Smooth muscle cell (in vitro differentiated cells): Measurements from ENCODE around the gene SINHCAF. TPM values are rescaled to one million over a fixed set of nuclear protein-coding genes. Genes with fewer than 3 reads are reported as not detected.

Experiments
- DNase-seq: peaks from one replicate; lab custom pipeline; 2025; ENCODE audit not compliant: unreplicated experiment; lab: John Stamatoyannopoulos, UW
- H2AFZ ChIP-seq: fragments of 200-600 bp; sonication (generic); 2 replicates; pipeline ENCODE4 v1.6.0; 2016; ENCODE audit warnings: antibody characterized with exemption, low read depth, mild to moderate bottlenecking
- H3F3A ChIP-seq: fragments of 200-600 bp; sonication (generic); 2 replicates; pipeline ENCODE4 v1.6.0; 2017; ENCODE audit warnings: antibody characterized with exemption, low read depth
- H3K27ac ChIP-seq: fragments of 200-600 bp; sonication (generic); 2 replicates; pipeline ENCODE4 v1.5.1; 2016; ENCODE audit warnings: low read depth, mild to moderate bottlenecking
- H3K27me3 ChIP-seq: fragments of 200-600 bp; sonication (generic); 2 replicates; pipeline ENCODE4 v1.6.1; 2016; ENCODE audit warnings: low read depth, mild to moderate bottlenecking
- H3K36me3 ChIP-seq: fragments of 200-600 bp; sonication (generic); 2 replicates; pipeline ENCODE4 v1.5.1; 2016; ENCODE audit warnings: low read depth
- H3K4me1 ChIP-seq: fragments of 200-600 bp; sonication (generic); 2 replicates; pipeline ENCODE4 v1.5.1; 2016; ENCODE audit warnings: low read depth
- H3K4me2 ChIP-seq: fragments of 200-600 bp; sonication (generic); 2 replicates; pipeline ENCODE4 v1.6.0; 2016; ENCODE audit warnings: mild to moderate bottlenecking
- H3K4me3 ChIP-seq: fragments of 200-600 bp; sonication (generic); 2 replicates; pipeline ENCODE4 v1.5.1; 2016; ENCODE audit warnings: mild to moderate bottlenecking
- H3K79me2 ChIP-seq: fragments of 200-600 bp; sonication (generic); 2 replicates; pipeline ENCODE4 v1.6.0; 2016; ENCODE audit warnings: low read depth, mild to moderate bottlenecking
- H3K9ac ChIP-seq: fragments of 200-600 bp; sonication (generic); 2 replicates; pipeline ENCODE4 v1.6.0; 2016; ENCODE audit warnings: low read depth
- H3K9me3 ChIP-seq: fragments of 200-600 bp; sonication (generic); replicated peaks from 2 replicates; pipeline ENCODE4 v1.5.1; 2016; ENCODE audit warnings: low read depth
- H4K20me1 ChIP-seq: fragments of 200-600 bp; sonication (generic); 2 replicates; pipeline ENCODE4 v1.6.0; 2016; ENCODE audit warnings: low read depth
- WGBS: methylation state at CpG from one replicate; pipeline ENCODE4 v1.1.7; 2016; ENCODE audit warnings: low lambda C conversion rate; 5-methylcytosine and 5-hydroxymethylcytosine counted together
- polyA plus RNA-seq: library from polyadenylated mRNA; unstranded; fragments of >200 nt; fragmentation: Nextera tagmentation; extraction: Ambion mirVana; gene quantifications from 2 replicates; pipeline ENCODE4 v1.2.1, GENCODE V29; 2016
- total RNA-seq: library from RNA; depleted of rRNA; stranded (reverse); fragments of >200 nt; gene quantifications from 2 replicates; pipeline ENCODE4 v1.2.3, GENCODE V29; 2014
- TF ChIP-seq, protein P1 (sequence below): fragments of 200-600 bp; sonication (generic); IDR thresholded peaks from 2 replicates; pipeline ENCODE4 v1.5.1; 2017; ENCODE audit warnings: borderline replicate concordance, mild to moderate bottlenecking, antibody characterized with exemption; ENCODE audit not compliant: insufficient read depth, poor library complexity, severe bottlenecking

Gene SINHCAF
- total and polyA plus RNA-seq, 2 experiments from 2014 or later, result 41.6 to 101 TPM

DNA sequence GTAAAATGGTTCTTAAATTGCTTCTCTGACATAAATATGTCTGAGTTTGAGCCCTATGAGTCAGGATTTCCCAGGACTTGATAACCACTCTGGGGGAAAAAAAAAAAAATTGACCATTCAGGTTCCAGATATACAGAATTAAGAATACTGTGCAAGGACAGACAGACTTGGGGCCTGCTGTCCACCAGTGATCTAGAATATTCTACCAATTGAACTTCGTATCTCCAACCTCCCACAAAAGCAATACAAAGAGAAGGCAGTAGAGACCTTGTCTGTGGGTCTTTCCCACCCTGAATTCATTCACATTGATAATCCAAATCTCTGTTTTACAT is 4.1 kb downstream of the SINHCAF start:
- Histone ChIP-seq H3K36me3 (no peaks in the 10 kb centered on the region), H3K9me3 (no peaks in the 10 kb centered on the region), H3F3A (no peaks in the 10 kb centered on the region), H3K79me2 (peaks cover 78% of the 10 kb centered on the region), H3K4me1 (peaks cover 55% of the 10 kb centered on the region), H3K4me2 (peak overlapping the region; percentile 93), H4K20me1 (peaks cover 61% of the 10 kb centered on the region), H3K4me3 (peak overlapping the region; percentile 91), H3K9ac (peak overlapping the region; percentile 36), H3K27me3 (no peaks in the 10 kb centered on the region), H3K27ac (peak overlapping the region; percentile 90), H2AFZ (no peak overlapping the region)
- DNase-seq, result no peak
- 32% methylated on average over 1 of the region's 1 CpG for WGBS
- TF ChIP-seq, protein P1, sequence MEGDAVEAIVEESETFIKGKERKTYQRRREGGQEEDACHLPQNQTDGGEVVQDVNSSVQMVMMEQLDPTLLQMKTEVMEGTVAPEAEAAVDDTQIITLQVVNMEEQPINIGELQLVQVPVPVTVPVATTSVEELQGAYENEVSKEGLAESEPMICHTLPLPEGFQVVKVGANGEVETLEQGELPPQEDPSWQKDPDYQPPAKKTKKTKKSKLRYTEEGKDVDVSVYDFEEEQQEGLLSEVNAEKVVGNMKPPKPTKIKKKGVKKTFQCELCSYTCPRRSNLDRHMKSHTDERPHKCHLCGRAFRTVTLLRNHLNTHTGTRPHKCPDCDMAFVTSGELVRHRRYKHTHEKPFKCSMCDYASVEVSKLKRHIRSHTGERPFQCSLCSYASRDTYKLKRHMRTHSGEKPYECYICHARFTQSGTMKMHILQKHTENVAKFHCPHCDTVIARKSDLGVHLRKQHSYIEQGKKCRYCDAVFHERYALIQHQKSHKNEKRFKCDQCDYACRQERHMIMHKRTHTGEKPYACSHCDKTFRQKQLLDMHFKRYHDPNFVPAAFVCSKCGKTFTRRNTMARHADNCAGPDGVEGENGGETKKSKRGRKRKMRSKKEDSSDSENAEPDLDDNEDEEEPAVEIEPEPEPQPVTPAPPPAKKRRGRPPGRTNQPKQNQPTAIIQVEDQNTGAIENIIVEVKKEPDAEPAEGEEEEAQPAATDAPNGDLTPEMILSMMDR, result no peak

DNA sequence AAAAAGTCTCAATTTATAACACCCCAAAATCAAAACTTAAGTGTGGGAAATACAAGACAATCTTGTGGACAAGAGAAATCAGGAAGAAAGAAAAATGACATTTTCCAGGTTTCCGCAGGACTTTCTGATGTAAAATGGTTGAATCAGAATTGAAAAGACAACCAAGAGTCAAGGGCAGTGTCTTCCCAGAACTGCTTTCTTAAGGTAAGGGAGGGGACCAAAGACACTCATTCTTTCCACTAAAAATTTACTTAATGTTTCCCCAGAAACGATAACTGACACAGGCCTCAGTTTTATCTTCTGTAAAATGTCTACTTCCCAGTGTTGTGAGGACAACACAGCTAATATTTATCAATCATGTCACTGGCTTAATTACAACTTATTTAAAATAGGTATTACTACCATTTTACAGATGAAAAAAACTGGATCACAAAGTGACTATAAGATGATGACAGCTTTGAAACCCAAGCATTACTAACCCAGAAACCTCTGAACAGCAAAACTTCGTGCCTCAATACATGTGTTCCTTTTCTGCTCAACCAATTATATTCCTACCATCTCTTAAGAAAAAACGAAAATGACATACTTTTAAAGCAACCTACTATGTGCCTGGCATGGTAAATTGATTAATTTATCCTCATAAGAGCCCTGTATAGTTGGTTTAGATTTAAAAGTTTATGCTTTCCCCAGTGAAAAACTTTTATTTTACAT is 4.6 kb downstream of the SINHCAF start:
- Histone ChIP-seq H3K9me3 (no peaks in the 10 kb centered on the region), H3K27me3 (no peaks in the 10 kb centered on the region), H3K9ac (peak overlapping the region; percentile 36), H4K20me1 (peaks cover 65% of the 10 kb centered on the region), H3K4me2 (peak overlapping the region; percentile 93), H3K4me1 (peaks cover 57% of the 10 kb centered on the region), H3K79me2 (peaks cover 84% of the 10 kb centered on the region), H3K4me3 (no peak overlapping the region), H3K27ac (peak overlapping the region; percentile 90), H3K36me3 (no peaks in the 10 kb centered on the region), H2AFZ (no peak overlapping the region), H3F3A (no peaks in the 10 kb centered on the region)
- TF ChIP-seq, protein P1, result no peak
- 27% methylated on average over 4 of the region's 4 CpGs for WGBS
- no peak for DNase-seq

DNA sequence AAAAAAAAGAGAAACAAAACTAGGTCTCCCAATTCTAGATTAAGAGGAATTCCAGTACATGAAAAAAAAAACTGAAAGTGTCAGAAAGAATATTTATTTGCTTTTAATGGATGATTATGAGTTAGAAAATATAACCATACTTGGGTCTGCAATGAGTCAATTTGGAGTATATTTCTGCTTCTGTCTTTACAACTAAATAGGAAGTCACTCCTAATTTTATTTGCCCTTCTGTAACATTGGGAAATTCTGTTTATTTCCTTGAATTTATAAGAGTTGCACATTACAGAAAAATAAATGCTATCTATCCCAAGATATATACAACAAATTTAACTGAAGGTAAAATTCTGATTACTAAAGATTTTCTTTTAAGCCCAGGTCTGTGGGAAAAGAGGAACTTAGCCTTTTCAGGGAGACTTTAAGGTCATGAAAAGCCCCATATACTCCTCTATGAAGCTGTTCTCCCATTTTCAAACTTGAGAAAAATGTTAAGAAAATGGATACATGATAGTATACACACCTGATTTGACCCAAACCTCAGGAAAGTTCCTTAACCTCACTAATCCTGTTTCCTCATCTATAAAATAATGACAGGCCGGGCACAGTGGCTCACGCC is 7.2 kb downstream of the SINHCAF start:
- TF ChIP-seq, protein P1, result no peak
- Histone ChIP-seq H3K36me3 (no peaks in the 10 kb centered on the region), H3F3A (no peaks in the 10 kb centered on the region), H2AFZ (no peak overlapping the region), H3K9ac (no peak overlapping the region), H4K20me1 (peaks cover 91% of the 10 kb centered on the region), H3K4me1 (peaks cover 57% of the 10 kb centered on the region), H3K4me3 (no peak overlapping the region), H3K9me3 (no peaks in the 10 kb centered on the region), H3K27me3 (no peaks in the 10 kb centered on the region), H3K4me2 (peak overlapping the region; percentile 83), H3K79me2 (peaks cover 100% of the 10 kb centered on the region), H3K27ac (peak overlapping the region; percentile 54)
- WGBS, result 93% methylated on average over 2 of the region's 2 CpGs
- no peak for DNase-seq
